Measurements from ENCODE around the gene STXBP6.

GRCh38 chr14:25086821-25087396 is 37.0 kb upstream of the STXBP6 start:
- TF ChIP-seq ZNF207 (IDR thresholded peaks at IDR 0.05; ENCODE audit: borderline replicate concordance) (no peak), GATAD2B (conservative IDR thresholded peaks at IDR 0.05; ENCODE audit: low read depth) (no peak), NRF1 (conservative IDR thresholded peaks at IDR 0.05; ENCODE audit: low read depth, low read length) (no peak), SMAD1 (IDR thresholded peaks at IDR 0.05; ENCODE audit: low read depth, partially characterized antibody) (no peak), FOS (IDR thresholded peaks at IDR 0.05; ENCODE audit: borderline replicate concordance, extremely low read depth, insufficient read length) (no peak)
